Natural killer cell treated with Interleukin-12 subunit alpha and Interleukin-12 subunit beta and Interleukin-15 and Interleukin-18, amount 100 ng/mL, for 72 hours (primary cell): Measurements from ENCODE around the gene RIMKLA. TPM values are rescaled to one million over a fixed set of nuclear protein-coding genes. Genes with fewer than 3 reads are reported as not detected.

Source experiments
- ATAC-seq, 2 donors: fragments of 150-1000 bp; cut with Tn5 transposase in 1 of 2; sonication (Bioruptor Pico), chemical (Tn5 transposase) in 1 of 2; 2 replicates each; pipeline ENCODE4 v1.10.0; 2021
- DNase-seq: peaks from one replicate; pipeline ENCODE4 v3.0.0; 2022; ENCODE audit warnings: low spot score
- H3K27ac Mint-ChIP-seq, 2 donors: 1 replicate in 1 of 2; 2 replicates in 1 of 2; pipeline ENCODE4 v1.8.0; 2022; ENCODE audit warnings: mixed read lengths in 2 of 2, mild to moderate bottlenecking in 1 of 2, moderate library complexity in 1 of 2
- H3K27me3 Mint-ChIP-seq, 2 donors: 1 replicate in 1 of 2; 2 replicates in 1 of 2; pipeline ENCODE4 v1.8.0; 2022; ENCODE audit warnings: mixed read lengths in 2 of 2
- H3K36me3 Mint-ChIP-seq: one replicate; pipeline ENCODE4 v1.8.0; 2022; ENCODE audit warnings: mixed read lengths
- H3K4me1 Mint-ChIP-seq, 2 donors: 1 replicate in 1 of 2; 2 replicates in 1 of 2; pipeline ENCODE4 v1.8.0; 2022; ENCODE audit warnings: low read depth in 2 of 2, mixed read lengths in 2 of 2, mild to moderate bottlenecking in 1 of 2
- H3K4me3 Mint-ChIP-seq: one replicate; pipeline ENCODE4 v1.8.0; 2022; ENCODE audit warnings: mixed read lengths
- H3K9me3 Mint-ChIP-seq: 2 replicates; pipeline ENCODE4 v1.8.0; 2022; ENCODE audit warnings: mixed read lengths
- total RNA-seq, 2 donors: library from RNA; stranded (reverse); gene quantifications; one replicate each; pipeline ENCODE4 v1.2.3, GENCODE V29; 2022

RIMKLA gene
- total RNA-seq, 2 donors from 2014 or later = 0.98 to 8.8 TPM

GRCh38 chr1:42456754-42457089 lies 76.1 kb downstream of the RIMKLA start:
- Mint-ChIP-seq H3K4me1 (peaks cover 26 to 31% of the 10 kb centered on the region in 2 donors), H3K9me3 (no peaks in the 10 kb centered on the region), H3K27ac (peak overlapping the region; percentile 92 to 96), H3K36me3 (peaks cover 18% of the 10 kb centered on the region), H3K27me3 (peaks cover 0 to 2% of the 10 kb centered on the region in 2 donors), H3K4me3 (peak overlapping the region; percentile 94)
- ATAC-seq (peak; percentile 78 to 82), DNase-seq (peak; percentile 71)

GRCh38 chr1:42461196-42461595 lies 80.6 kb downstream of the RIMKLA start:
- H3K36me3 Mint-ChIP-seq = peaks cover 13% of the 10 kb centered on the region
- no peak overlapping the region for H3K27ac Mint-ChIP-seq
- H3K9me3 Mint-ChIP-seq = no peaks in the 10 kb centered on the region
- ATAC-seq (no peak), DNase-seq (no peak)
- H3K4me1 Mint-ChIP-seq = peaks cover 24 to 39% of the 10 kb centered on the region in 2 donors
- H3K27me3 Mint-ChIP-seq = no peaks in the 10 kb centered on the region
- no peak overlapping the region for H3K4me3 Mint-ChIP-seq

- DNase-seq (peak; percentile 97), ATAC-seq (peak; percentile 100)
- H3K36me3 Mint-ChIP-seq = peaks cover 9% of the 10 kb centered on the region
- H3K4me1 Mint-ChIP-seq = peaks cover 15 to 27% of the 10 kb centered on the region in 2 donors
- peak within 1 kb of the TSS; percentile 59 to 69 for H3K27ac Mint-ChIP-seq
- peak within 1 kb of the TSS; percentile 76 for H3K4me3 Mint-ChIP-seq
- H3K9me3 Mint-ChIP-seq = no peaks in the 10 kb centered on the region
- no peaks in the 10 kb centered on the region for H3K27me3 Mint-ChIP-seq
These were observed 82.5 kb downstream of the RIMKLA start, which contains the start of gene CCDC30 for GRCh38 chr1:42462828-42463763. CCDC30 (plus strand) TSS chr1:42463286; CDS start chr1:42480552, 17,266 bp downstream.

- Mint-ChIP-seq H3K27ac (peak overlapping the region in 1 of 2 donors; percentile 59), H3K36me3 (peaks cover 6% of the 10 kb centered on the region), H3K9me3 (no peaks in the 10 kb centered on the region), H3K4me3 (peak overlapping the region; percentile 76), H3K27me3 (no peaks in the 10 kb centered on the region), H3K4me1 (peaks cover 13 to 24% of the 10 kb centered on the region in 2 donors)
- no peak for ATAC-seq
- no peak for DNase-seq
These were observed 83.3 kb downstream of the RIMKLA start for GRCh38 chr1:42463921-42464320.

GRCh38 chr1:42466030-42466429 lies 85.4 kb downstream of the RIMKLA start:
- DNase-seq (no peak), ATAC-seq (no peak)
- Mint-ChIP-seq H3K4me1 (peaks cover 12 to 18% of the 10 kb centered on the region in 2 donors), H3K27me3 (peaks cover 0 to 4% of the 10 kb centered on the region in 2 donors), H3K9me3 (no peaks in the 10 kb centered on the region), H3K36me3 (no peaks in the 10 kb centered on the region), H3K4me3 (no peak overlapping the region), H3K27ac (no peak overlapping the region)

- peaks cover 0 to 4% of the 10 kb centered on the region in 2 donors for H3K27me3 Mint-ChIP-seq
- ATAC-seq = no peak
These were observed 89.1 kb downstream of the RIMKLA start for GRCh38 chr1:42469727-42470126.

More at GRCh38 chr1:42469727-42470126, 89.1 kb downstream of the RIMKLA start:
- Mint-ChIP-seq H3K27ac (no peak overlapping the region), H3K9me3 (no peaks in the 10 kb centered on the region), H3K4me1 (peaks cover 0 to 3% of the 10 kb centered on the region in 2 donors), H3K36me3 (no peaks in the 10 kb centered on the region), H3K4me3 (no peak overlapping the region)
- DNase-seq = no peak

Other genes with a start within 250 kb of the RIMKLA start
- gene GUCA2B, start 227.4 kb upstream of the RIMKLA start, total RNA-seq = not detected
- gene GUCA2A, start 216.0 kb upstream of the RIMKLA start, total RNA-seq = not detected
- gene FOXJ3, start 45.6 kb upstream of the RIMKLA start, total RNA-seq = 10 to 100 TPM; 57.9 to 69.9 TPM
- gene ZMYND12, start 75.2 kb downstream of the RIMKLA start, total RNA-seq = not detected
- 10 to 100 TPM; 26.4 to 31.3 TPM for gene PPCS, start 75.8 kb downstream of the RIMKLA start, total RNA-seq
- gene CCDC30, start 82.5 kb downstream of the RIMKLA start, total RNA-seq = 1 to 10 TPM in 1 of 2 donors, under 1 TPM in 1; 0.76 to 2.6 TPM